ENCODE data around the gene CPLANE1.

The CPLANE1 gene

GRCh38 chr5:37166197-37166596 is 83.0 kb downstream of the CPLANE1 start:
- TF ChIP-seq, protein P1, sequence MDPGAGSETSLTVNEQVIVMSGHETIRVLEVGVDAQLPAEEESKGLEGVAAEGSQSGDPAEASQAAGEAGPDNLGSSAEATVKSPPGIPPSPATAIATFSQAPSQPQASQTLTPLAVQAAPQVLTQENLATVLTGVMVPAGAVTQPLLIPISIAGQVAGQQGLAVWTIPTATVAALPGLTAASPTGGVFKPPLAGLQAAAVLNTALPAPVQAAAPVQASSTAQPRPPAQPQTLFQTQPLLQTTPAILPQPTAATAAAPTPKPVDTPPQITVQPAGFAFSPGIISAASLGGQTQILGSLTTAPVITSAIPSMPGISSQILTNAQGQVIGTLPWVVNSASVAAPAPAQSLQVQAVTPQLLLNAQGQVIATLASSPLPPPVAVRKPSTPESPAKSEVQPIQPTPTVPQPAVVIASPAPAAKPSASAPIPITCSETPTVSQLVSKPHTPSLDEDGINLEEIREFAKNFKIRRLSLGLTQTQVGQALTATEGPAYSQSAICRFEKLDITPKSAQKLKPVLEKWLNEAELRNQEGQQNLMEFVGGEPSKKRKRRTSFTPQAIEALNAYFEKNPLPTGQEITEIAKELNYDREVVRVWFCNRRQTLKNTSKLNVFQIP (CRISPR knock-in tag; IDR thresholded peaks at IDR 0.05; ENCODE audit: borderline replicate concordance, low read depth), result no peak
- TF ChIP-seq SNAI2 (CRISPR knock-in tag; IDR thresholded peaks at IDR 0.05), result no peak
- no peak for TF ChIP-seq TSHZ2 (CRISPR knock-in tag; IDR thresholded peaks at IDR 0.05)
- no peak for TF ChIP-seq ARNTL (CRISPR knock-in tag; IDR thresholded peaks at IDR 0.05; ENCODE audit: borderline replicate concordance, low read depth)
- TF ChIP-seq ISL1 (CRISPR knock-in tag; IDR thresholded peaks at IDR 0.05), result no peak
- TF ChIP-seq ZNF8 (CRISPR knock-in tag; IDR thresholded peaks at IDR 0.05), result no peak
- no peak for TF ChIP-seq TOX (CRISPR knock-in tag; IDR thresholded peaks at IDR 0.05; ENCODE audit: borderline replicate concordance)
- TF ChIP-seq ZNF70 (CRISPR knock-in tag; IDR thresholded peaks at IDR 0.05), result no peak
- no peak for TF ChIP-seq OSR1 (CRISPR knock-in tag; IDR thresholded peaks at IDR 0.05)
- no peak for TF ChIP-seq ZC3H10 (CRISPR knock-in tag; IDR thresholded peaks at IDR 0.05)
- no peak for TF ChIP-seq BACH2 (CRISPR knock-in tag; IDR thresholded peaks at IDR 0.05; ENCODE audit: borderline replicate concordance)
- no peak for TF ChIP-seq ZFP3 (CRISPR knock-in tag; IDR thresholded peaks at IDR 0.05)
- no peak for TF ChIP-seq CREB5 (CRISPR knock-in tag; IDR thresholded peaks at IDR 0.05; ENCODE audit: low read depth)
- no peak for TF ChIP-seq PPARA (CRISPR knock-in tag; IDR thresholded peaks at IDR 0.05; ENCODE audit: borderline replicate concordance)
- TF ChIP-seq RARB (CRISPR knock-in tag; IDR thresholded peaks at IDR 0.05), result no peak
- no peak for TF ChIP-seq ZFP30 (CRISPR knock-in tag; IDR thresholded peaks at IDR 0.05)
- TF ChIP-seq TCF4 (CRISPR knock-in tag; IDR thresholded peaks at IDR 0.05; ENCODE audit: borderline replicate concordance), result no peak
- TF ChIP-seq ZNF565 (CRISPR knock-in tag; conservative IDR thresholded peaks at IDR 0.05; ENCODE audit: low read depth), result no peak
- TF ChIP-seq ESRRG (CRISPR knock-in tag; IDR thresholded peaks at IDR 0.05), result no peak
- no peak for TF ChIP-seq GLIS3 (CRISPR knock-in tag; IDR thresholded peaks at IDR 0.05)

DNA sequence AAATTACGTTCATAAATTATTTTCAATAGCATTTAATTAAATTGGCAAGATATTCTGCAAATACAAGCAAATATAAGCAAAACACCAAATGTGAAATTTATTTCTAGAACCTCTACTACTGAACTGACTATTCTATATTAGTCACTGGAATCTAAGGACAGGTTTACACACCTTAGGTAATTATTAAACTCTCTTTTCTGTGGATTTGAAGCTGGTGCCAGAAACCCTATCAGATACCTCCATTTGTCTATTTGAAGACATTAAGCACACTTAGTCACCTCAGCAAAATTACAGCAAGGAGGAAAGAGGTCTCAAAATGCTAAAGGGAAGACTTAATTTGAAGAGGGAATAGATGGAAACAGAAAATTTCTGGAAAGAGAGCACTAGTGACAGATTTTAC is 83.4 kb downstream of the CPLANE1 start:
- TF ChIP-seq, protein P2, sequence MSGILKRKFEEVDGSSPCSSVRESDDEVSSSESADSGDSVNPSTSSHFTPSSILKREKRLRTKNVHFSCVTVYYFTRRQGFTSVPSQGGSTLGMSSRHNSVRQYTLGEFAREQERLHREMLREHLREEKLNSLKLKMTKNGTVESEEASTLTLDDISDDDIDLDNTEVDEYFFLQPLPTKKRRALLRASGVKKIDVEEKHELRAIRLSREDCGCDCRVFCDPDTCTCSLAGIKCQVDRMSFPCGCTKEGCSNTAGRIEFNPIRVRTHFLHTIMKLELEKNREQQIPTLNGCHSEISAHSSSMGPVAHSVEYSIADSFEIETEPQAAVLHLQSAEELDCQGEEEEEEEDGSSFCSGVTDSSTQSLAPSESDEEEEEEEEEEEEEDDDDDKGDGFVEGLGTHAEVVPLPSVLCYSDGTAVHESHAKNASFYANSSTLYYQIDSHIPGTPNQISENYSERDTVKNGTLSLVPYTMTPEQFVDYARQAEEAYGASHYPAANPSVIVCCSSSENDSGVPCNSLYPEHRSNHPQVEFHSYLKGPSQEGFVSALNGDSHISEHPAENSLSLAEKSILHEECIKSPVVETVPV (CRISPR knock-in tag; IDR thresholded peaks at IDR 0.05), result no peak
- TF ChIP-seq ZC3H10 (CRISPR knock-in tag; IDR thresholded peaks at IDR 0.05), result no peak
- TF ChIP-seq RARB (CRISPR knock-in tag; IDR thresholded peaks at IDR 0.05), result no peak
- TF ChIP-seq ZNF8 (CRISPR knock-in tag; IDR thresholded peaks at IDR 0.05), result no peak
- TF ChIP-seq PPARA (CRISPR knock-in tag; IDR thresholded peaks at IDR 0.05; ENCODE audit: borderline replicate concordance), result no peak
- no peak for TF ChIP-seq CREB5 (CRISPR knock-in tag; IDR thresholded peaks at IDR 0.05; ENCODE audit: low read depth)
- TF ChIP-seq ZNF70 (CRISPR knock-in tag; IDR thresholded peaks at IDR 0.05), result no peak
- TF ChIP-seq SNAI2 (CRISPR knock-in tag; IDR thresholded peaks at IDR 0.05), result no peak
- no peak for TF ChIP-seq ESRRG (CRISPR knock-in tag; IDR thresholded peaks at IDR 0.05)
- TF ChIP-seq ZFP3 (CRISPR knock-in tag; IDR thresholded peaks at IDR 0.05), result no peak
- no peak for TF ChIP-seq ZFP30 (CRISPR knock-in tag; IDR thresholded peaks at IDR 0.05)
- TF ChIP-seq TSHZ2 (CRISPR knock-in tag; IDR thresholded peaks at IDR 0.05), result no peak
- no peak for TF ChIP-seq OSR1 (CRISPR knock-in tag; IDR thresholded peaks at IDR 0.05)
- no peak for TF ChIP-seq CSDC2 (CRISPR knock-in tag; IDR thresholded peaks at IDR 0.05)
- no peak for TF ChIP-seq BACH2 (CRISPR knock-in tag; IDR thresholded peaks at IDR 0.05; ENCODE audit: borderline replicate concordance)
- TF ChIP-seq TOX (CRISPR knock-in tag; IDR thresholded peaks at IDR 0.05; ENCODE audit: borderline replicate concordance), result no peak
- TF ChIP-seq, protein P1 (CRISPR knock-in tag; IDR thresholded peaks at IDR 0.05; ENCODE audit: borderline replicate concordance, low read depth), result no peak
- no peak for TF ChIP-seq TCF4 (CRISPR knock-in tag; IDR thresholded peaks at IDR 0.05; ENCODE audit: borderline replicate concordance)
- no peak for TF ChIP-seq ISL1 (CRISPR knock-in tag; IDR thresholded peaks at IDR 0.05)
- TF ChIP-seq ARNTL (CRISPR knock-in tag; IDR thresholded peaks at IDR 0.05; ENCODE audit: borderline replicate concordance, low read depth), result no peak

More at GRCh38 chr5:37166197-37166596, 83.0 kb downstream of the CPLANE1 start:
- no peak for ATAC-seq

More for the DNA sequence above, 83.4 kb downstream of the CPLANE1 start:
- ATAC-seq, result no peak

All from SK-N-SH treated with all-trans-retinoic acid at 6 μM for 48 hours (cell line).